Measurements from ENCODE around the gene CDH26. TPM values are rescaled to one million over a fixed set of nuclear protein-coding genes. Genes with fewer than 3 reads are reported as not detected.

Gene CDH26
- polyA plus RNA-seq, 1 donor from 2014 or later: not detected

DNA sequence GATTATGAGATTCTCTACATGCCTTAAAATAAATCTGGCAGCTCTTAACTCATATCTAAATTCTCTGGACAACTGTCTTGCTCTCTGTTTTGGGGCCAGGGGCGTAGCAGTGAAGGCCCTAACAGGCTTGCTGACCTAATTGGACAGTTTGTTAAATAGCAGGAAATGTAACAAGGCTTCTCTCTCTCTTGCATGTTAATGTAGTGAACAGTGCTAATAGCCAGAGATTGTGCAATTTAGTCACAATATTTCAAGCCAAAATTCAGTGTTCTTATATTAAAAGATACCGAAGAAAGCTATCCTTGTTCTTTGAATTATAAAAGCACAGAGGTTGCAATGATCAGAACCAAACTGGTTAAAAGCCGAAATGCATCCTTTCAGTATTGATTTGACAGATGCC, 21.1 kb upstream of the CDH26 start:
- peaks cover 24 to 38% (median 33%) of the 10 kb centered on the region in 3 donors for H3K4me1 Mint-ChIP-seq
- no peaks in the 10 kb centered on the region for H3K9me3 Mint-ChIP-seq
- H3K4me3 Mint-ChIP-seq: peak overlapping the region in 3 of 4 donors; percentile 8 to 80 (median 72)
- H3K27ac Mint-ChIP-seq: peak overlapping the region in 1 of 3 donors; percentile 28
- no peaks in the 10 kb centered on the region for H3K27me3 Mint-ChIP-seq
- H3K36me3 Mint-ChIP-seq: peaks cover 6% of the 10 kb centered on the region

DNA sequence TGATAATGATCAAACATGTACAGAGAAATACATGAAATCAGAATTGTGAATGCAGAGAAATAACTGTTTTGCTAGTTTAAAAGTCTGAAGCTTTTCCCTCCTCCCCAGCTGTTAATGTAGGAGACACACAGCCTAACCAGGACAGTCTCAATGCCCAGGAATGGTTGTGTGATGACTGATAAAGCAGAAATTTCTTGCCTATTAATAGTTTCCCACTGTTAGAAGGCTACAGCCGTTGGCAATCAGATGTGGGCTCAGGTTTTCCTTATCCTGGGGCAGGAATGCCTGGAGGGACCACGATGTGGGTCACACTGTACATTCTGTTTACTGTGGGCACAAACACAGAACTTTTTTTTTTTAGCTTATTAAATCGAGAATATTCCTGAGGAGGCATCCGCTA, 20.0 kb upstream of the CDH26 start:
- Mint-ChIP-seq H3K4me1 (peaks cover 24 to 38% (median 35%) of the 10 kb centered on the region in 3 donors), H3K9me3 (no peaks in the 10 kb centered on the region)

DNA sequence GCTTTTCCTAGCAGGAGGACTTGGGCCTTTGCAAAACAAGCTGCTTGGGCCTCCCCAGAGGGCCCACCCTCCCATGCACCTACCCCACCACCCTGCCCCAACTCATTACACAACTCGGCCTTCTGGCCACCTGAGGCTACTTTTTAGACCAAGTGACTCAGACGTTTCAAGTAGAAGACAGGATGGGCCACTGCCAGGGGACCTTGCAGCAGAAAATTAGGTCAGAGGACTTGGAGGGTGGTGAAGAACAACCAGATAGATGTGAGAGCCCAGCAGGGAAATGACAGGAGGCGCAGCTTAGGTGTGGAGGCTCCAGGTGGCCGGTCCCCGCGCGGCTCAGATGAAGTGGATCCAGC, 19.5 kb upstream of the CDH26 start:
- peaks cover 24 to 38% (median 35%) of the 10 kb centered on the region in 3 donors for H3K4me1 Mint-ChIP-seq

More for the DNA sequence above, 20.0 kb upstream of the CDH26 start:
- H3K27ac Mint-ChIP-seq: peak overlapping the region in 2 of 3 donors; percentile 78 to 79
- peaks cover 6% of the 10 kb centered on the region for H3K36me3 Mint-ChIP-seq
- H3K27me3 Mint-ChIP-seq: no peaks in the 10 kb centered on the region
- H3K4me3 Mint-ChIP-seq: peak overlapping the region; percentile 79 to 93 (median 89)

DNA sequence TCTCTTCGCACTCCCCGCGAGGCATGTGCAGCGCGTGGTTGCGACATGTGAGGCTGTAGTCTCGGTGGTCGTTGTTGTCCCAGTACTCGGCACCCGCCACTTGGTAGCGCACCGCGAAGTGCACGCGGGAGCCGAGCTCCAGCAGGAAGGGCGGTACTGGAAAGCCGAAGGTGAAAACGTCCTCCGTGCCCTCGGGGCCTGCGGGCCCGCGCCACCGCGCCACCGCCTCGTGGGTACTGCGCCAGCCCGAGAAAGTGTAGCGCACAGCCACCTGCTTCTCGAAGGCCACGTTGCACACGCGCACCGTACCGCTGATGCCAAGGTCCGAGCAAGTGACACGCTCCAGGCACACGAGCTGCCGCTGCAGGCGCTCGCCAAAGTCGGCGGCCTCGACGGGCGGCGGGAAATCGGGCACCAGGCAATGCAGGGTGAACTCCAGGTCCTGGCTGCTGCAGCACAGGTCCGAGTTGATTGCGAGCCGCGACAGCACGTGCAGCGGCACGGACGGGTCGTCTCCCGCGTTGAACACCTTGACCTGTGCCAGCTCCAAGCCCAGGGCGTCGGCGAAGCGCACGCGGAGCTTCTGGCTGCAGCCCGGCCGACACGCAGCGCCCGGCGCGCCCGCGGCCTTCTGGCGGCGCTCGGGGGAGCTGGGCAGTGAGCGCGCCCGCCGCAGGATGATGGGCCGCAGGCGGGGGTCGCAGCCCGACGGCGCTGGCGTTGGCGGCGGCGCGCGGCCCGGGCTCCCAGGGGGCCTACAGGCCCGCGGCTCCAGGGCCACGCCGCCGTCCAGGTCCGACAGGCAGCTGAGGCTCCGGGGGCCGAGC, 19.0 kb upstream of the CDH26 start:
- Mint-ChIP-seq H3K27ac (peak overlapping the region in 1 of 3 donors; percentile 79), H3K4me1 (peaks cover 22 to 38% (median 35%) of the 10 kb centered on the region in 3 donors), H3K4me3 (peak overlapping the region; percentile 90 to 99 (median 98)), H3K9me3 (no peaks in the 10 kb centered on the region), H3K36me3 (peaks cover 6% of the 10 kb centered on the region), H3K27me3 (no peaks in the 10 kb centered on the region)

More for the DNA sequence above, 19.5 kb upstream of the CDH26 start:
- Mint-ChIP-seq H3K27me3 (no peaks in the 10 kb centered on the region), H3K4me3 (peak overlapping the region; percentile 79 to 93 (median 89)), H3K27ac (peak overlapping the region in 2 of 3 donors; percentile 78 to 79), H3K9me3 (no peaks in the 10 kb centered on the region), H3K36me3 (peaks cover 6% of the 10 kb centered on the region)

DNA sequence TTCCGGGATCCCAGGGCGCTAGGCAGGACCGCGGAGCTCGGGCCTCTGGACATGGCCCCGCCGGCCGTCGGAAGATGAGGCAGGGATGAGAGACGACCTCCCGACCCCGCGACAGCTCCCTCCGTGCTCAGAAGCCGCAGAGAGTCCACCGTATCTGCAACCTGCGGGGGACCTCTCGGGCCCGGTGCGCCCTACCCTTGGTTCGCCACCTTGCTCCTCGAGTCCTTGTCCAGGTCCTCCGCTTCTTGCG, 18.4 kb upstream of the CDH26 start:
- no peaks in the 10 kb centered on the region for H3K9me3 Mint-ChIP-seq
- no peaks in the 10 kb centered on the region for H3K27me3 Mint-ChIP-seq
- peaks cover 22 to 41% (median 34%) of the 10 kb centered on the region in 3 donors for H3K4me1 Mint-ChIP-seq
- H3K36me3 Mint-ChIP-seq: peaks cover 5% of the 10 kb centered on the region
- H3K27ac Mint-ChIP-seq: peak overlapping the region; percentile 23 to 99 (median 90)
- H3K4me3 Mint-ChIP-seq: peak overlapping the region; percentile 97 to 99 (median 99)

DNA sequence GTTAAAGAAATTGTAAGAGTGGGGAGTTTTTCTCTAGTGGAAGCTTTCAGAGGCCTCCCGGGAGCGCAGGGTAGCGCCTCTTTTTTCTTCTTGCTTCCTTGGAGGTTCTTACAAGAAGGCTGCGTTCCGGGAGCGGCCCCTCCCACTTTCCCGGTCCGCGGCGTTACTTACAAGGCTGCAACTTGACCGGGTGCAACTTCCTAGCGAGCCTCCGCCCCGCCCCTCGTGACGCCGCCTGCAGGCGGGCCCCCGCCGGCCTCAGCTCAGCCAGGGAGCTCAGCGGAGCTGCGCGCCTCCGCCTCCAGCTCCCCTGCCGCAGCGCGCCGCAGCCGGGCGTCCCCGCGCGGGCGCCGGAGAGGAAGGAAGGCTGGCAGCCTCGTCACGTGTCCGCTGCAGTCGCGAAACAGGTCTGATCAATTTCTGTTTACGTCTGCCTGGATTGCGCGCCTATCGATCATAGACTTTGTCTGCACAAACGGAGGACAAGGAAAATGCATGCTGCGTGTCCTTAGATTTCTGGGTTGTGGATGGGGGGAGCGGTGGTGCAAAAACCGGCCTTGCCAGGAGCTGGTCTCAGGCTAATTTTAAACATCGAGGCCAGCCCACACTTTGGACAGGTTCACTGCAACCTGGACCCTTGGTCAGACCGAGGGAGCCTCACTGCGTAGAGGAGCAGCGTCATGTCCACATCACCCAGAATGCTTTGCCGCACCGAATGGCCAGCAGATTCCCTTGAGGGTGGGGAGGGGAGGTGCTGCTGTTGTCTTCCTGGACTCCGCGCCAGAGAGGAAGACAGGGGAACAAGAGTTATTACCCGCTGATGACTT, 17.9 kb upstream of the CDH26 start, which contains the start of the genes FAM217B and PPP1R3D:
Gene FAM217B, plus strand, starts transcription at position 261 of the 827 bp plus-strand sequence. CDS start 3,555 bp downstream, outside the sequence.
Gene PPP1R3D, minus strand, starts transcription at position 177 of the 827 bp plus-strand sequence. CDS start 374 bp downstream, outside the sequence.
- H3K27me3 Mint-ChIP-seq: no peaks in the 10 kb centered on the region
- H3K4me3 Mint-ChIP-seq: peak within 1 kb of the TSS; percentile 97 to 99 (median 99)
- peak within 1 kb of the TSS; percentile 90 to 99 (median 98) for H3K27ac Mint-ChIP-seq
- H3K9me3 Mint-ChIP-seq: no peaks in the 10 kb centered on the region
- H3K4me1 Mint-ChIP-seq: peaks cover 22 to 41% (median 34%) of the 10 kb centered on the region in 3 donors
- H3K36me3 Mint-ChIP-seq: peaks cover 1% of the 10 kb centered on the region

DNA sequence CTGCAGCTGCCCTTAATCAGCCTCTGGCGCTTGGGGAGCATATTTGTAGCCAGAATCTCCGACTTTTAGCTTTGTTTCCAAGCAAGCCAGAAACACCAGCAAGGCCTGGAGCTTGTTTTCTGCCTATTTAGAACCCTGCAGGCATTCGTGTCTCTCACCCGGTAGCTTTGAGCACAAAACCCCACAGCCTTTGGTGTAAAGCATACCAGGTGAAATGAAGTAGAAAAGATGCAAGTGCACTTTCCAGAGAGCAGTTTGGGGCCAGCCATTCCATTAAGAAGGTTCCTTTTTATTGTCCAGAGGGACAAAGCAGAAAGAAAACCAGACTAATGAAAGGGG, 17.3 kb upstream of the CDH26 start:
- peaks cover 22 to 39% (median 37%) of the 10 kb centered on the region in 3 donors for H3K4me1 Mint-ChIP-seq
- H3K36me3 Mint-ChIP-seq: peaks cover 1% of the 10 kb centered on the region
- peak overlapping the region; percentile 97 to 99 (median 99) for H3K4me3 Mint-ChIP-seq
- no peaks in the 10 kb centered on the region for H3K9me3 Mint-ChIP-seq
- no peaks in the 10 kb centered on the region for H3K27me3 Mint-ChIP-seq
- peak overlapping the region; percentile 90 to 99 (median 98) for H3K27ac Mint-ChIP-seq

DNA sequence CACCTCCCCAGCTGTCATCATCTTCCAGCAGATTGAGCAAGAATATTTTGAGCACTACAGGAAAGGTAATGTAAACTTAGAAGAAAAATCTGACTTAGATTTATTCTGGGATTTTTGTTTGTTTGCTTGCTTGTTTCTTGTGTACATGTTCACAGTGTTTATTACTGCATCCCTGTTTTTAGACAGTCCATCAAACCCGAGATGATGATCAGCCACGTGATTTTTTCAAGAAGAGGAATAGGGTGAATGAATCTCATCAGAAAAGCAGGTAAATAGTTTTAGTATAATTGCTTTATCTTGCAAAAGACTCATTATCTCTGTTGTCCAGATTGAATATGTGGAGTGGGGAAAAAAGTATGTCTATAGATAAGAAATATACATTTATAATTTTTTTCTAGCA, 16.0 kb upstream of the CDH26 start:
- H3K36me3 Mint-ChIP-seq: peaks cover 2% of the 10 kb centered on the region
- no peak overlapping the region for H3K27ac Mint-ChIP-seq
- no peaks in the 10 kb centered on the region for H3K27me3 Mint-ChIP-seq
- H3K9me3 Mint-ChIP-seq: no peaks in the 10 kb centered on the region
- H3K4me1 Mint-ChIP-seq: peaks cover 21 to 31% (median 30%) of the 10 kb centered on the region in 3 donors
- peak overlapping the region in 1 of 4 donors; percentile 44 for H3K4me3 Mint-ChIP-seq

DNA sequence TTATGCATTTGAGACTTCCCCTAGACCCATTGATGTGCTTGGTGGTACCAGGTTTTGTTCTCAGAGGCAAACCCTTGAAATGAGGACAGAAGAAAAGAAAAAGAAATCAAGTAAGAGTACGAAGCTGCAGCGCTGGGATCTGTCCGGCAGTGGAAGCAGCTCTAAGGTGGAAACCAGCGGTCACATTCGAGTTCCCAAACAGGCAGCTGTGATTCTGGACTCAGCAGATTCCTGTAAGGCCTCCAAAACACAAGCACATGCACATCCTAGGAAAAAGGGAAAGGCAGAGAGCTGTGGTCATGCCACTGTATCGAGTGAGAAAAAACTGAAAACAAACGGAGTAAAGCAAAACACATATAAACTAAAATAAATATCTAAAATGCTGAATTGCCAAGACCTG, 13.5 kb upstream of the CDH26 start:
- H3K4me3 Mint-ChIP-seq: peak overlapping the region in 1 of 4 donors; percentile 12
- no peaks in the 10 kb centered on the region for H3K27me3 Mint-ChIP-seq
- no peaks in the 10 kb centered on the region for H3K9me3 Mint-ChIP-seq
- H3K36me3 Mint-ChIP-seq: peaks cover 2% of the 10 kb centered on the region
- H3K4me1 Mint-ChIP-seq: peaks cover 19 to 30% (median 26%) of the 10 kb centered on the region in 3 donors
- peak overlapping the region in 1 of 3 donors; percentile 83 for H3K27ac Mint-ChIP-seq

DNA sequence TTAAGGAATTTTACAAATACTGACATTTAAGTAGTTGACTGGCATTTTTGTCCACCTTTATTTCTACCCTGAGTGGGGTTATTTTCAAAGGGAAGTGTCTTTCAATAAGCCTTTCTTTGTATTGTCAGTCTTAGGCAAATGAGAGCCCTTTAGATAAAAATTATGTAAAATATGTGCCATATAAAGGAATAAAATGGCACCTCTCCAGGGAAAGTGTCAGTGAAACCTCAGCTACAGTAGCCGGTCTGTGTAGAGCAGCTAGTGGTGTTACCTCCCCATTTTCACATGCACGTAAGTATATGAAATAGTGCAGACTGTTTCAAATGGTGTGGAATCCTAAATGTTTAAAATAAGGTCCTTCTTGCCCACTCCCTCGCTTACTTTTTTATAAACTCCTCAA, 13.0 kb upstream of the CDH26 start:
- Mint-ChIP-seq H3K4me3 (no peak overlapping the region), H3K27me3 (no peaks in the 10 kb centered on the region), H3K27ac (no peak overlapping the region), H3K4me1 (peaks cover 17 to 30% (median 26%) of the 10 kb centered on the region in 3 donors), H3K36me3 (peaks cover 2% of the 10 kb centered on the region), H3K9me3 (no peaks in the 10 kb centered on the region)

DNA sequence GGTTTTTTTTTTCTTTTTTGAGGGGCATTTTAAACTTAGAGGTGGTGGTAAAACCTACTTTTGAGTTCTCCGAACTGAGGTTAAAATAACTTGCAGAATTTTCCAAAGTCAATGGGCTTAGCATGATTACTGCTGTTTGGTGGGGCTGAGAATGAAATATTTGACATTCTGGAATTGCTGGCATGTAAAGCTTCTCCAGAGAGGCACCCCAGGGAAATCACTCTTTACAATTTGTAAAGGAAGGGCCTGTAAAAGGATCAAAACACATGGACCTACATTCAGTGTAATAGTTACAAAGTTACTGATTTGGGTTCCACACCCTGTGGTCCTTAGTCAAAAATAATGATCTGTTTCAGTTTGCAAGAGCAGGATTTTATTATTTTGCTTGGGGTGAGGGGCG, 12.5 kb upstream of the CDH26 start:
- Mint-ChIP-seq H3K9me3 (no peaks in the 10 kb centered on the region), H3K27me3 (no peaks in the 10 kb centered on the region), H3K36me3 (peaks cover 2% of the 10 kb centered on the region), H3K27ac (peak overlapping the region in 1 of 3 donors; percentile 42), H3K4me1 (peaks cover 17 to 26% (median 26%) of the 10 kb centered on the region in 3 donors), H3K4me3 (peak overlapping the region in 1 of 4 donors; percentile 14)

DNA sequence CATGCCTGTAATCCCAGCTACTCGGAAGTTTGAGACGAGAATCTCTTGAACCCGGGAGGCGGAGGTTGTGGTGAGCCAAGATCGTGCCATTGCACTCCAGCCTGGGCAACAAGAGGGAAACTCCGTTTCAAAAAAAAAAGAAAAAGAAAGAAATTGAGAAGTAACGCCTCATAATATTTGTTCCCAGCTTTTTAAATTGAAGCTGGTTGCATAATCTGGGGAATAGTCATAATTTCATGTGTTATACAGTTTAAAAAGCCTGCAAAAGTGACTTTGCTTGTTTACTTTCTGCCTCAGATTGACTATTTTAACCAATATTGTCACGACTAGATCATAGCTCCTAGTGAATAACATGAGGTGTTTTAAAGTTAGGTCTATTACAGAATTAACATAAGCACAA, 10.8 kb upstream of the CDH26 start:
- H3K4me3 Mint-ChIP-seq: no peak overlapping the region
- H3K9me3 Mint-ChIP-seq: no peaks in the 10 kb centered on the region
- H3K36me3 Mint-ChIP-seq: peaks cover 2% of the 10 kb centered on the region
- H3K27ac Mint-ChIP-seq: no peak overlapping the region
- H3K4me1 Mint-ChIP-seq: peaks cover 9 to 16% (median 15%) of the 10 kb centered on the region in 3 donors
- no peaks in the 10 kb centered on the region for H3K27me3 Mint-ChIP-seq

DNA sequence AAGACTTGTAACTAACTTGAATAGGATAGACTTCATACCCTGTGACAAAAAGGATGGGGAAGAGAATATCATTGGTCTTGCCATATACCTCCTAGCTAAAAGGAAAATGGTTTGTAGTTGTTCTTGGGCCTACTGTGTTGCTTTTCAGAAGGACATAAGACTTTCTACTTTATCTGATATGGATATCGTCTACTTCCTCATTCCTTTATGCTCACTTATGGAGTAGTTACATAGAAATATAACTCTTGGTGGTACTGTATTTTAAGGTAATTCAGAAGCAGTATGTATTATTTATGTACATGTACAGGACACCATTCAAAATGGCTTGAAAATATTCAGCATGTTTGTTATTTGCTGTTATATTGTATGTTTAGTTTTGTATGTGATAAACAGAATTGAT, 10.0 kb upstream of the CDH26 start:
- Mint-ChIP-seq H3K36me3 (peaks cover 2% of the 10 kb centered on the region), H3K4me3 (no peak overlapping the region), H3K27ac (peak overlapping the region in 1 of 3 donors; percentile 69), H3K27me3 (no peaks in the 10 kb centered on the region), H3K4me1 (peaks cover 9 to 15% (median 15%) of the 10 kb centered on the region in 3 donors), H3K9me3 (no peaks in the 10 kb centered on the region)

DNA sequence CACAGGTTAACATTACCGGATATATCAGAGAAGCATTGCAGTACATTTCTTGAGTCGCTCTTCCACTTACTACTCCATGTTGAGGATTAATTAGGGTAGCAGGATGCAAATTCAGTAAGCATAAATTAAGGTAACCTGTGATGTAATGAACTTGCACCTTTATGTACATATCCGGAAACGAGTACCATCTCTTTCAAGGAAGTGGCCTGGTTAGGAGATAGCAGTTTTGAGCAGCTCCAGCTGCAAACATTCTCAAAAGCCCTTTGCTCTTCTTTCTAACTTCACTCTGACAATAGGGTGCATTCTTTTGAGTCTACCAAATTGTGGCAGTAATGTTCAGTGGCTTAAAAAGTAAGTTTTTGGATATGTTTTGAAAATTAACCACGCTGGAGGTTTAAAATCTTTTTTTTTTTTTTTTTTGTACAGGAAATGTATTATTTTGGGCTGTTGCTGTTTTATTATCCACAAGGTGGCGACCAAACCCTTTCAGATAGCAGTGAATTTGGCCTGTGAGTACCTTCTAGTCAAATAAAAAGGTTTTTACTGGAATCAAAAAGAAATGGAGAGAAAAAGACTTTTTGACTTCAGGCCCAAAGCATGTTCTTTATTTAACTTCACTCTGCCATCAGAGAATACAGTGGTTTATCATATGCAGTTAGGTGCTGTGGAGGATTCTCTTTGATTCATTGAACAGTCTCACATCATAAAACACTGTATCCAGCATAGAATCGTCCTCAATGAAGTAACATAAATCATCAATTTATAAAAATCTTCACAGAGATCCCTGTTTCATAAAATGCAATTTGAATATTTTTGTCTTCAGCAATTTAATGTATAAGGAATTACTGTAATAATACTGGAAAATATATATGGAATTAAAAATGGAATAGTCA, 9.1 kb upstream of the CDH26 start:
- H3K27me3 Mint-ChIP-seq: no peaks in the 10 kb centered on the region
- peaks cover 2% of the 10 kb centered on the region for H3K36me3 Mint-ChIP-seq
- peak overlapping the region in 3 of 4 donors; percentile 17 to 83 (median 19) for H3K4me3 Mint-ChIP-seq
- H3K27ac Mint-ChIP-seq: peak overlapping the region; percentile 69 to 91 (median 87)
- H3K4me1 Mint-ChIP-seq: peaks cover 9 to 15% (median 15%) of the 10 kb centered on the region in 3 donors
- no peaks in the 10 kb centered on the region for H3K9me3 Mint-ChIP-seq
